GM12872 (cell line): ENCODE results near the gene GPR18.

Experiments used
- CTCF ChIP-seq: IDR thresholded peaks from 3 replicates; pipeline ENCODE4 v1.5.1; 2011; ENCODE audit warnings: low read depth, mild to moderate bottlenecking, low read length, moderate library complexity; ENCODE audit not compliant: insufficient read depth

Gene GPR18

GRCh38 chr13:99297331-99297730 lies 39.2 kb upstream of the GPR18 start:
- TF ChIP-seq CTCF: no peak

- TF ChIP-seq CTCF: no peak
Measured at GRCh38 chr13:99296398-99296797, 38.2 kb upstream of the GPR18 start.

- no peak for TF ChIP-seq CTCF
Measured at GRCh38 chr13:99295488-99296252, 37.5 kb upstream of the GPR18 start.

DNA sequence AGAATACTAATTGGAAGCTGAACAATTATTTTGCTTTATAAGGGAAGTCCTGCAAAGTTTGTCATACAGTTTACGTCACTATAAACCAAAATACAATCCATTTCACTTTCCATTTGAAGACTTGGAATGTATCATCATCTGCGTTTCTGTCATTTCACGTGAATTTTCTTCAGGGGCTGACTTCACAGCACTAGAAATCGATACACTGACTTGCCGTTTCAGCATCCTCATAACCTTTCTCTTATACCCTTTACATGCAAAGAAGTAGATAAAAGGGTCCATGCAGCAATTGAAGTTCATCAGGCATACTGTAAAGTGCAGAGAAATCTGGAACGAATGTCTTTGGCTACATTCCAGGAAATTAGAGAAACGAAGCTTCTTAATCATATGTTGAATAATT lies 36.8 kb upstream of the GPR18 start:
- no peak for TF ChIP-seq CTCF

- TF ChIP-seq CTCF: no peak
Measured at GRCh38 chr13:99294198-99294597, 36.0 kb upstream of the GPR18 start.

GRCh38 chr13:99293178-99293577 lies 35.0 kb upstream of the GPR18 start:
- TF ChIP-seq CTCF: no peak

- TF ChIP-seq CTCF: no peak
Measured at GRCh38 chr13:99290894-99291293, 32.7 kb upstream of the GPR18 start.
